ENCODE data around the gene MNS1.

MNS1 gene

DNA sequence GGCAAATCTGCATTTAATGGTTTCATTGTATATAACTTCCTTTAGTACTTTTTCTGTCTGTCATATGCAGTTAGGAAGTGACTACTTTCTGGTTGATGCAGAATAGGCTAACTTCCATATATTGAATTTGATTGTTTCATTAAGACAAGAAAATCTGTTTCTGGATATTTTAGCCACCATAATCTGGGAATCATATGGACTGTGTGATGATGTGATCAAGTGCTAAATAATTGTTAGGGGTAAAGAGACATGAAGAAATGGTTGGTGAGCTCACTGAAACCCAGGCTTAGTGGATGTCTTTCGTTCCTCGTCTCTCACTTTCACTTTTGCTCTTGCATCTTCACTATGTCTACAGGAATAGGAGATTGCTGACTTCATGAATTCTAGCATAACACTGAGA is 3.5 kb upstream of the MNS1 start:
- Histone ChIP-seq H3K9ac (ENCODE audit: low read depth, low read length, poor library complexity) (no peak overlapping the region), H2BK15ac (ENCODE audit: low read length) (no peak overlapping the region), H4K8ac (ENCODE audit: low read depth, low read length) (no peak overlapping the region), H2AFZ (ENCODE audit: low read length) (no peak overlapping the region), H4K91ac (ENCODE audit: low read depth, low read length, poor library complexity) (no peak overlapping the region), H2BK12ac (ENCODE audit: low read length) (no peak overlapping the region), H3K4me2 (ENCODE audit: insufficient read depth, low read length, poor library complexity, severe bottlenecking) (no peak overlapping the region), H2BK120ac (ENCODE audit: low read depth, low read length) (no peak overlapping the region), H3K9me3 (replicated peaks in 1 of 2; ENCODE audit: control insufficient read depth in 2 of 2, insufficient read depth in 1 of 2, low read depth in 1 of 2, low read length in 2 of 2) (no peaks in the 10 kb centered on the region), H2AK5ac (ENCODE audit: low read depth, low read length) (no peak overlapping the region), H3K14ac (ENCODE audit: low read length) (no peak overlapping the region), H2BK5ac (ENCODE audit: low read length) (no peak overlapping the region), H3K4me1 (ENCODE audit: control insufficient read depth in 2 of 2, insufficient read depth in 1 of 2, low read depth in 1 of 2, low read length in 2 of 2) (peaks cover 0 to 6% of the 10 kb centered on the region in 2 donors), H3K23ac (ENCODE audit: low read depth, low read length, poor library complexity) (no peak overlapping the region), H3K18ac (ENCODE audit: low read length) (no peak overlapping the region), H3K27ac (replicated peaks; ENCODE audit: low read length) (no peak overlapping the region), H3K36me3 (replicated peaks in 1 of 2; ENCODE audit: control insufficient read depth in 2 of 2, insufficient read depth in 2 of 2, low read length in 2 of 2) (no peaks in the 10 kb centered on the region), H3K79me1 (ENCODE audit: low read depth, low read length) (no peaks in the 10 kb centered on the region), H3K4me3 (ENCODE audit: low read length in 2 of 2) (no peak overlapping the region), H3K4ac (ENCODE audit: low read length) (no peak overlapping the region), H3K27me3 (ENCODE audit: control insufficient read depth in 3 of 3, insufficient read depth in 3 of 3, low read depth in 1 of 3, low read length in 3 of 3) (peaks cover 0 to 2% (median 0%) of the 10 kb centered on the region in 3 experiments)
- DNase-seq (ENCODE audit: low spot score) = no peak
- WGBS, 2 donors (ENCODE audit: extremely low coverage in 2 of 2, insufficient read length in 2 of 2, insufficient replicate concordance in 1 of 2) = no CpG with 5 or more reads among the region's 2 CpGs

DNA sequence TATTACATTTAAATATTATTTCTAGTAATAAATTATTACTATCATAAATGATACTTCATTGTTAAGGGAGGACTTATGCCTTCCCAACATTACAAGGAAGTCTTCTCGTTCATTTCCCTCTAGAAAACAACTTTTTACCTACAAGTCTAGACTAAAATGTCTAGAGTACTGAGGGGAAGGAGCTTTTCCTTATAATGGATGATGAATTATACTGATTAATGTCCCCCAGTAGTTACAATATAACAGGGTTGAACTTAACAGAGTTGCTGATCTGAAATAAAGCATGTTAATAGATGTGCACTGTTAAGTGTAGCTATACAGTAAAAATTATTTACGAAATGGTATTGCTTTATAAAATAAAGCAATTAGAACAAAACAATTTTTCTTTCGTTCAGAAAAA is 2.7 kb upstream of the MNS1 start:
- Histone ChIP-seq H3K27me3 (ENCODE audit: control insufficient read depth in 3 of 3, insufficient read depth in 3 of 3, low read depth in 1 of 3, low read length in 3 of 3) (peaks cover 0 to 2% (median 0%) of the 10 kb centered on the region in 3 experiments), H3K4me2 (ENCODE audit: insufficient read depth, low read length, poor library complexity, severe bottlenecking) (no peak overlapping the region), H4K8ac (ENCODE audit: low read depth, low read length) (no peak overlapping the region), H2BK5ac (ENCODE audit: low read length) (no peak overlapping the region), H3K9ac (ENCODE audit: low read depth, low read length, poor library complexity) (no peak overlapping the region), H3K14ac (ENCODE audit: low read length) (no peak overlapping the region), H2BK12ac (ENCODE audit: low read length) (no peak overlapping the region), H3K4me1 (ENCODE audit: control insufficient read depth in 2 of 2, insufficient read depth in 1 of 2, low read depth in 1 of 2, low read length in 2 of 2) (peaks cover 0 to 5% of the 10 kb centered on the region in 2 donors), H2AFZ (ENCODE audit: low read length) (no peak overlapping the region), H3K23ac (ENCODE audit: low read depth, low read length, poor library complexity) (no peak overlapping the region), H2BK15ac (ENCODE audit: low read length) (no peak overlapping the region), H3K36me3 (replicated peaks in 1 of 2; ENCODE audit: control insufficient read depth in 2 of 2, insufficient read depth in 2 of 2, low read length in 2 of 2) (no peaks in the 10 kb centered on the region), H3K79me1 (ENCODE audit: low read depth, low read length) (no peaks in the 10 kb centered on the region), H4K91ac (ENCODE audit: low read depth, low read length, poor library complexity) (no peak overlapping the region), H3K9me3 (replicated peaks in 1 of 2; ENCODE audit: control insufficient read depth in 2 of 2, insufficient read depth in 1 of 2, low read depth in 1 of 2, low read length in 2 of 2) (no peaks in the 10 kb centered on the region), H3K18ac (ENCODE audit: low read length) (no peak overlapping the region), H3K27ac (replicated peaks; ENCODE audit: low read length) (no peak overlapping the region), H3K4ac (ENCODE audit: low read length) (no peak overlapping the region), H3K4me3 (ENCODE audit: low read length in 2 of 2) (no peak overlapping the region), H2BK120ac (ENCODE audit: low read depth, low read length) (no peak overlapping the region), H2AK5ac (ENCODE audit: low read depth, low read length) (no peak overlapping the region)
- no CpG with 5 or more reads among the region's 3 CpGs for WGBS, 2 donors (ENCODE audit: extremely low coverage in 2 of 2, insufficient read length in 2 of 2, insufficient replicate concordance in 1 of 2)
- DNase-seq (ENCODE audit: low spot score) = no peak

DNA sequence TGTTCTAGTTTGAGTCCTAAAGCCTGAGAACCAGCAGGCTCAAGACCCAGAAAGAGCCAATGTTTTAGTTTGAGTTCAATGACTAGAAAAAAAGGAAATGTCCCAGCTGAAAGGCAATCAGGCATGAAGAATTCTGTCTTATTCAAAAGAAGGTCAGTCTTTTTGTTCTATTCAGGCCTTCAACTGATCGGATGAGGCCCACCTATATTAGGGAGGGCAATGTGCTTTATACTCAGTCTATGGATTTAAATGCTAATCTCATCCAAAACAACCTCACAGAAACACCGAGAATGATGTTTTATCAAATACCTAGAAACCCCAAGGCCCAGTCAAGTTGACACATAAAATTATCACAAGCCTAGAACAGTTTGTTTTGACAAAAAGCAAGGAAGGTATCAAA is 4.0 kb downstream of the MNS1 start:
- Histone ChIP-seq H3K4ac (ENCODE audit: low read length) (no peak overlapping the region), H2BK120ac (ENCODE audit: low read depth, low read length) (no peak overlapping the region)

DNA sequence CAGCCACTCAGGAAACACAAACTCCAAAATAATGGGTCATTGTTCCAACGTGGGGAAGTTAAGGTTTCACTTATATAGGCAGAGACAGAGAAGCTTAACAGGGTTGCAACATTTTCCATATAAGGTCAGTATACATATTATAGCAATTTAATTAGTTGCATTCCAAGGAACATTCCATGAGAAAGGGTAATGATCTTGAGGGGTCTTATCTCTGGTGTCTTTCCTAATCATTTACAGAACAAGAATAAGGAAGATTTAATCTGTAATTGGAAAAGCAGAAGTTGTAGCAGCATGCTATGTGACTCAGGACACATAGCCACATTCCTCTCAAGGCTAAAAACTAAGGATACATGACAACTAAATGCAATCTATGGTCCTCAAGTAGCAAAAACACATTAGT is 4.9 kb downstream of the MNS1 start:
- no CpG with 5 or more reads among the region's 1 CpG for WGBS, 2 donors (ENCODE audit: extremely low coverage in 2 of 2, insufficient read length in 2 of 2, insufficient replicate concordance in 1 of 2)
- no peak overlapping the region for H3K4me3 ChIP-seq (ENCODE audit: low read length in 2 of 2)
- no peak overlapping the region for H2BK120ac ChIP-seq (ENCODE audit: low read depth, low read length)
- peaks cover 0 to 2% (median 0%) of the 10 kb centered on the region in 3 experiments for H3K27me3 ChIP-seq (ENCODE audit: control insufficient read depth in 3 of 3, insufficient read depth in 3 of 3, low read depth in 1 of 3, low read length in 3 of 3)
- H4K91ac ChIP-seq (ENCODE audit: low read depth, low read length, poor library complexity) = no peak overlapping the region
- H3K27ac ChIP-seq (replicated peaks; ENCODE audit: low read length) = no peak overlapping the region
- H3K14ac ChIP-seq (ENCODE audit: low read length) = no peak overlapping the region
- peaks cover 0 to 1% of the 10 kb centered on the region in 2 donors for H3K4me1 ChIP-seq (ENCODE audit: control insufficient read depth in 2 of 2, insufficient read depth in 1 of 2, low read depth in 1 of 2, low read length in 2 of 2)
- no peak overlapping the region for H3K23ac ChIP-seq (ENCODE audit: low read depth, low read length, poor library complexity)
- H2AFZ ChIP-seq (ENCODE audit: low read length) = no peak overlapping the region
- H3K4ac ChIP-seq (ENCODE audit: low read length) = no peak overlapping the region
- no peak overlapping the region for H3K4me2 ChIP-seq (ENCODE audit: insufficient read depth, low read length, poor library complexity, severe bottlenecking)
- no peak overlapping the region for H2BK5ac ChIP-seq (ENCODE audit: low read length)
- no peaks in the 10 kb centered on the region for H3K9me3 ChIP-seq (replicated peaks in 1 of 2; ENCODE audit: control insufficient read depth in 2 of 2, insufficient read depth in 1 of 2, low read depth in 1 of 2, low read length in 2 of 2)
- H2AK5ac ChIP-seq (ENCODE audit: low read depth, low read length) = no peak overlapping the region
- H3K9ac ChIP-seq (ENCODE audit: low read depth, low read length, poor library complexity) = no peak overlapping the region
- H2BK15ac ChIP-seq (ENCODE audit: low read length) = no peak overlapping the region
- no peak overlapping the region for H3K18ac ChIP-seq (ENCODE audit: low read length)
- H4K8ac ChIP-seq (ENCODE audit: low read depth, low read length) = no peak overlapping the region
- DNase-seq (ENCODE audit: low spot score) = no peak
- H3K36me3 ChIP-seq (replicated peaks in 1 of 2; ENCODE audit: control insufficient read depth in 2 of 2, insufficient read depth in 2 of 2, low read length in 2 of 2) = no peaks in the 10 kb centered on the region
- H3K79me1 ChIP-seq (ENCODE audit: low read depth, low read length) = no peaks in the 10 kb centered on the region
- no peak overlapping the region for H2BK12ac ChIP-seq (ENCODE audit: low read length)

More for the DNA sequence above, 4.0 kb downstream of the MNS1 start:
- Histone ChIP-seq H2BK12ac (ENCODE audit: low read length) (no peak overlapping the region), H3K79me1 (ENCODE audit: low read depth, low read length) (no peaks in the 10 kb centered on the region), H2BK15ac (ENCODE audit: low read length) (no peak overlapping the region), H3K9me3 (replicated peaks in 1 of 2; ENCODE audit: control insufficient read depth in 2 of 2, insufficient read depth in 1 of 2, low read depth in 1 of 2, low read length in 2 of 2) (no peaks in the 10 kb centered on the region), H2AFZ (ENCODE audit: low read length) (no peak overlapping the region), H3K14ac (ENCODE audit: low read length) (no peak overlapping the region), H3K4me1 (ENCODE audit: control insufficient read depth in 2 of 2, insufficient read depth in 1 of 2, low read depth in 1 of 2, low read length in 2 of 2) (peaks cover 0 to 1% of the 10 kb centered on the region in 2 donors), H2BK5ac (ENCODE audit: low read length) (no peak overlapping the region), H4K8ac (ENCODE audit: low read depth, low read length) (no peak overlapping the region), H4K91ac (ENCODE audit: low read depth, low read length, poor library complexity) (no peak overlapping the region), H3K4me2 (ENCODE audit: insufficient read depth, low read length, poor library complexity, severe bottlenecking) (no peak overlapping the region), H3K23ac (ENCODE audit: low read depth, low read length, poor library complexity) (no peak overlapping the region), H3K27me3 (ENCODE audit: control insufficient read depth in 3 of 3, insufficient read depth in 3 of 3, low read depth in 1 of 3, low read length in 3 of 3) (peaks cover 0 to 2% (median 0%) of the 10 kb centered on the region in 3 experiments), H3K27ac (replicated peaks; ENCODE audit: low read length) (no peak overlapping the region), H3K36me3 (replicated peaks in 1 of 2; ENCODE audit: control insufficient read depth in 2 of 2, insufficient read depth in 2 of 2, low read length in 2 of 2) (no peaks in the 10 kb centered on the region), H2AK5ac (ENCODE audit: low read depth, low read length) (no peak overlapping the region), H3K9ac (ENCODE audit: low read depth, low read length, poor library complexity) (no peak overlapping the region), H3K4me3 (ENCODE audit: low read length in 2 of 2) (no peak overlapping the region), H3K18ac (ENCODE audit: low read length) (no peak overlapping the region)
- WGBS, 2 donors (ENCODE audit: extremely low coverage in 2 of 2, insufficient read length in 2 of 2, insufficient replicate concordance in 1 of 2) = no CpG with 5 or more reads among the region's 2 CpGs
- no peak for DNase-seq (ENCODE audit: low spot score)
